GM10847 (cell line): Measurements from ENCODE around the gene USP46.

Experiments
- POLR2A ChIP-seq: IDR thresholded peaks from 2 replicates; pipeline ENCODE4 v1.6.1; 2011; ENCODE audit not compliant: insufficient read length; ENCODE audit errors: extremely low read depth

USP46 gene

GRCh38 chr4:52664479-52664878 lies 5.4 kb upstream of the USP46 start:
- TF ChIP-seq POLR2A = no peak

- TF ChIP-seq POLR2A = no peak
These were observed 3.0 kb upstream of the USP46 start for GRCh38 chr4:52661966-52662690.

- TF ChIP-seq POLR2A = no peak
These were observed 1.5 kb upstream of the USP46 start for GRCh38 chr4:52660643-52661042.

GRCh38 chr4:52659722-52660261 lies 691 bp upstream of the USP46 start:
- TF ChIP-seq POLR2A = no peak

- TF ChIP-seq POLR2A = no peak
These were observed 480 bp downstream of the USP46 start for GRCh38 chr4:52658641-52659000.

- no peak for TF ChIP-seq POLR2A
These were observed 1.2 kb downstream of the USP46 start for GRCh38 chr4:52657618-52658501.

- no peak for TF ChIP-seq POLR2A
These were observed 1.8 kb downstream of the USP46 start for GRCh38 chr4:52657292-52657617.

GRCh38 chr4:52655506-52655905 lies 3.6 kb downstream of the USP46 start:
- TF ChIP-seq POLR2A = no peak

GRCh38 chr4:52651996-52652672 lies 7.0 kb downstream of the USP46 start:
- no peak for TF ChIP-seq POLR2A

- no peak for TF ChIP-seq POLR2A
These were observed 10.3 kb downstream of the USP46 start for GRCh38 chr4:52648836-52649235.

GRCh38 chr4:52646741-52647140 lies 12.4 kb downstream of the USP46 start:
- no peak for TF ChIP-seq POLR2A

- no peak for TF ChIP-seq POLR2A
These were observed 13.0 kb downstream of the USP46 start for GRCh38 chr4:52646096-52646495.

GRCh38 chr4:52645300-52645699 lies 13.8 kb downstream of the USP46 start:
- no peak for TF ChIP-seq POLR2A

GRCh38 chr4:52643785-52644244 lies 15.3 kb downstream of the USP46 start:
- TF ChIP-seq POLR2A = no peak

- no peak for TF ChIP-seq POLR2A
These were observed 15.9 kb downstream of the USP46 start for GRCh38 chr4:52643190-52643589.
